MM.1S (cell line): ENCODE data around the gene BDNF.
"Not testable (repeated sequence)": the region's sequence is repeated elsewhere in the genome, so short reads cannot be mapped to it uniquely, and the experiment has no call there.

Experiments
- DNase-seq: peaks from one replicate; pipeline ENCODE4 v3.0.0-alpha.2; 2015
- H2AFZ ChIP-seq: fragments of 300-600 bp; sonication (generic); 2 replicates; pipeline ENCODE4 v1.6.0; 2016; ENCODE audit warnings: antibody characterized with exemption, low read length
- H3F3A ChIP-seq: fragments of 300-600 bp; sonication (generic); 2 replicates; pipeline ENCODE4 v1.6.1; 2016; ENCODE audit warnings: mild to moderate bottlenecking, antibody characterized with exemption, low read length, moderate library complexity, mixed read lengths; ENCODE audit not compliant: insufficient read depth
- H3K27ac ChIP-seq: fragments of 300-600 bp; sonication (generic); 2 replicates; pipeline ENCODE4 v1.5.1; 2016; ENCODE audit warnings: mild to moderate bottlenecking, low read length
- H3K27me3 ChIP-seq: fragments of 300-600 bp; sonication (generic); replicated peaks from 2 replicates; pipeline ENCODE4 v1.6.0; 2016; ENCODE audit warnings: low read length; ENCODE audit not compliant: insufficient read depth
- H3K36me3 ChIP-seq: fragments of 300-600 bp; sonication (generic); replicated peaks from 2 replicates; pipeline ENCODE4 v1.6.1; 2016; ENCODE audit warnings: mild to moderate bottlenecking, low read length, mixed read lengths; ENCODE audit not compliant: insufficient read depth
- H3K4me1 ChIP-seq: fragments of 300-600 bp; sonication (generic); 2 replicates; pipeline ENCODE4 v1.6.1; 2016; ENCODE audit warnings: low read length, mixed read lengths
- H3K4me2 ChIP-seq: fragments of 300-600 bp; sonication (generic); 2 replicates; pipeline ENCODE4 v1.6.0; 2016; ENCODE audit warnings: low read depth, low read length
- H3K4me3 ChIP-seq: fragments of 300-600 bp; sonication (generic); 2 replicates; pipeline ENCODE4 v1.5.1; 2016; ENCODE audit warnings: low read length, mixed read lengths
- H3K79me2 ChIP-seq: fragments of 300-600 bp; sonication (generic); 2 replicates; pipeline ENCODE4 v1.6.1; 2016; ENCODE audit warnings: mixed run types, low read length, mixed read lengths
- H3K9ac ChIP-seq: fragments of 300-600 bp; sonication (generic); 2 replicates; pipeline ENCODE4 v1.6.1; 2016; ENCODE audit warnings: low read length, mixed read lengths
- H3K9me2 ChIP-seq: fragments of 300-600 bp; sonication (generic); replicated peaks from 2 replicates; pipeline ENCODE4 v1.6.1; 2016; ENCODE audit warnings: mild to moderate bottlenecking, low read length, mixed read lengths; ENCODE audit not compliant: insufficient read depth
- H3K9me3 ChIP-seq: fragments of 300-600 bp; sonication (generic); replicated peaks from 2 replicates; pipeline ENCODE4 v1.6.1; 2016; ENCODE audit warnings: mild to moderate bottlenecking, low read length, mixed read lengths; ENCODE audit not compliant: insufficient read depth
- H4K20me1 ChIP-seq: fragments of 300-600 bp; sonication (generic); 2 replicates; pipeline ENCODE4 v1.6.1; 2016; ENCODE audit warnings: mild to moderate bottlenecking, low read length, moderate library complexity, mixed read lengths; ENCODE audit not compliant: insufficient read depth
- CTCF ChIP-seq: fragments of 300-600 bp; sonication (generic); IDR thresholded peaks from 2 replicates; pipeline ENCODE4 v1.5.1; 2016; ENCODE audit warnings: antibody characterized with exemption, low read length, mixed read lengths
- EZH2 ChIP-seq: fragments of 300-600 bp; sonication (generic); optimal IDR thresholded peaks from 2 replicates; pipeline ENCODE3; 2017; ENCODE audit warnings: low read depth, mild to moderate bottlenecking, antibody characterized with exemption, low read length, mixed read lengths
- EZH2phosphoT487 ChIP-seq: fragments of 300-600 bp; sonication (generic); IDR thresholded peaks from 2 replicates; pipeline ENCODE4 v1.6.1; 2018; ENCODE audit warnings: antibody characterized with exemption, low read length

Gene BDNF

GRCh38 chr11:27642954-27643353 is 57.3 kb downstream of the BDNF start:
- no peak overlapping the region for H3K4me3 ChIP-seq
- H3K9me3 ChIP-seq = no peaks in the 10 kb centered on the region
- H3K27me3 ChIP-seq = no peaks in the 10 kb centered on the region
- H3F3A ChIP-seq = no peaks in the 10 kb centered on the region
- TF ChIP-seq EZH2phosphoT487 = no peak
- no peak overlapping the region for H3K27ac ChIP-seq
- no peaks in the 10 kb centered on the region for H3K36me3 ChIP-seq
- no peaks in the 10 kb centered on the region for H3K9me2 ChIP-seq
- no peaks in the 10 kb centered on the region for H3K4me1 ChIP-seq
- H2AFZ ChIP-seq = no peak overlapping the region
- DNase-seq = no peak
- no peaks in the 10 kb centered on the region for H3K79me2 ChIP-seq
- no peaks in the 10 kb centered on the region for H4K20me1 ChIP-seq
- no peak overlapping the region for H3K4me2 ChIP-seq
- H3K9ac ChIP-seq = no peak overlapping the region

GRCh38 chr11:27640954-27641353 is 59.3 kb downstream of the BDNF start:
- no peak for TF ChIP-seq EZH2phosphoT487
- TF ChIP-seq EZH2 = no peak
- TF ChIP-seq CTCF = no peak
- no peaks in the 10 kb centered on the region for H3K9me2 ChIP-seq
- H3K27me3 ChIP-seq = no peaks in the 10 kb centered on the region

GRCh38 chr11:27635567-27636037 is 64.7 kb downstream of the BDNF start:
- no peak for DNase-seq

More at GRCh38 chr11:27640954-27641353, 59.3 kb downstream of the BDNF start:
- Histone ChIP-seq H3K79me2 (no peaks in the 10 kb centered on the region), H2AFZ (no peak overlapping the region), H3F3A (no peaks in the 10 kb centered on the region), H3K4me1 (no peaks in the 10 kb centered on the region), H3K9me3 (no peaks in the 10 kb centered on the region), H3K36me3 (no peaks in the 10 kb centered on the region), H3K9ac (no peak overlapping the region), H3K4me2 (no peak overlapping the region), H3K4me3 (no peak overlapping the region), H4K20me1 (no peaks in the 10 kb centered on the region), H3K27ac (no peak overlapping the region)
- no peak for DNase-seq

GRCh38 chr11:27634776-27635175 is 65.5 kb downstream of the BDNF start:
- not testable (repeated sequence) for H2AFZ ChIP-seq, H3K79me2 ChIP-seq, H3K9me3 ChIP-seq, H4K20me1 ChIP-seq, H3K27ac ChIP-seq, H3F3A ChIP-seq, H3K9me2 ChIP-seq, H3K4me1 ChIP-seq, H3K4me3 ChIP-seq, H3K36me3 ChIP-seq, H3K9ac ChIP-seq, H3K27me3 ChIP-seq, DNase-seq, H3K4me2 ChIP-seq

More at GRCh38 chr11:27635567-27636037, 64.7 kb downstream of the BDNF start:
- Histone ChIP-seq H3K9ac (no peak overlapping the region), H3K9me3 (no peaks in the 10 kb centered on the region), H4K20me1 (no peaks in the 10 kb centered on the region), H3K36me3 (no peaks in the 10 kb centered on the region), H3K79me2 (no peaks in the 10 kb centered on the region), H3K27me3 (no peaks in the 10 kb centered on the region), H3K27ac (no peak overlapping the region), H3K4me2 (no peak overlapping the region), H3K4me3 (no peak overlapping the region), H3K4me1 (no peaks in the 10 kb centered on the region), H3F3A (no peaks in the 10 kb centered on the region), H2AFZ (no peak overlapping the region), H3K9me2 (no peaks in the 10 kb centered on the region)
- no peak for TF ChIP-seq CTCF
- no peak for TF ChIP-seq EZH2
- no peak for TF ChIP-seq EZH2phosphoT487

GRCh38 chr11:27634282-27634681 is 66.0 kb downstream of the BDNF start:
- not testable (repeated sequence) for H3K4me1 ChIP-seq, H3K4me2 ChIP-seq, H3K4me3 ChIP-seq, H3K27ac ChIP-seq, H3K79me2 ChIP-seq, H3K9ac ChIP-seq, H2AFZ ChIP-seq, H3K9me2 ChIP-seq, H3K36me3 ChIP-seq, H3K9me3 ChIP-seq, DNase-seq, H3K27me3 ChIP-seq, H3F3A ChIP-seq, H4K20me1 ChIP-seq

- H4K20me1 ChIP-seq, H3K27me3 ChIP-seq, H3K79me2 ChIP-seq, H3K9me2 ChIP-seq, H2AFZ ChIP-seq, H3F3A ChIP-seq, H3K4me1 ChIP-seq, H3K27ac ChIP-seq, H3K4me2 ChIP-seq, H3K9ac ChIP-seq, H3K9me3 ChIP-seq, H3K4me3 ChIP-seq, H3K36me3 ChIP-seq, DNase-seq: not testable (repeated sequence)
These were observed 71.2 kb downstream of the BDNF start for GRCh38 chr11:27629023-27629422.
